HepG2 (cell line): Measurements from ENCODE around the gene BCAR3. TPM values are rescaled to one million over a fixed set of nuclear protein-coding genes. Genes with fewer than 3 reads are reported as not detected.

Source experiments
- ATAC-seq: fragments of 200-7000 bp; cut with Tn5 transposase; 3 replicates; pipeline ENCODE4 v1.9.1; 2020; ENCODE audit warnings: mild to moderate bottlenecking, moderate library complexity
- BruUV-seq: library from RNA; stranded (reverse); fragments of 400-500 nt; replicated peaks from 2 replicates; lab custom pipeline; 2021; lab: Mats Ljungman, UMichigan
- CTCF ChIA-PET: fragments of 300-600 bp; formaldehyde crosslinking; extraction: SDS; loops from one replicate; lab custom pipeline; 2021; ENCODE audit warnings: low total read pairs, inconsistent platforms, low intra/inter-chr PET ratio; lab: Yijun Ruan, JAX
- POLR2A ChIA-PET: fragments of 350-600 bp; sonication (Branson Sonifier 250); formaldehyde crosslinking; loops from one replicate; lab custom pipeline; 2020; ENCODE audit warnings: antibody characterized with exemption, inconsistent platforms; lab: Yijun Ruan, JAX
- DNase-seq: peaks from one replicate; pipeline ENCODE4 v3.0.0-alpha.2; 2015; ENCODE audit warnings: low spot score
- FAIRE-seq: peaks from 3 replicates; lab custom pipeline; 2011; peaks lifted over from hg19 to GRCh38; lab: Jason Lieb, UNC
- H2AFZ ChIP-seq: one replicate; pipeline ENCODE4 v1.6.1; 2011; ENCODE audit warnings: low read length, inconsistent platforms
- H3K27ac ChIP-seq: fragments of 300-600 bp; 3 replicates; pipeline ENCODE4 v1.8.0; 2011; ENCODE audit warnings: mixed run types, mild to moderate bottlenecking, mixed read lengths, low read length, inconsistent platforms; ENCODE audit not compliant: insufficient read depth; ENCODE audit errors: extremely low read length
- H3K27me3 ChIP-seq, 2 experiments: fragments of 200-600 bp in 1 of 2; 2 replicates in 1 of 2; 3 replicates in 1 of 2; pipeline versions ENCODE4 v1.6.0 to v1.8.0; 2011; ENCODE audit warnings: low read length in 2 of 2, mild to moderate bottlenecking in 2 of 2, moderate library complexity in 2 of 2, inconsistent platforms in 1 of 2; ENCODE audit not compliant: insufficient read depth in 2 of 2, control insufficient read depth in 1 of 2
- H3K36me3 ChIP-seq, 2 experiments: fragments of 200-600 bp in 1 of 2; replicated peaks in 1 of 2; 2 replicates in 1 of 2; 3 replicates in 1 of 2; pipeline versions ENCODE4 v1.5.1 to v1.8.0; 2011; ENCODE audit warnings: low read length in 2 of 2, inconsistent platforms in 1 of 2; ENCODE audit not compliant: insufficient read depth in 2 of 2, control insufficient read depth in 1 of 2
- H3K4me1 ChIP-seq: 2 replicates; pipeline ENCODE4 v1.5.1; 2012; ENCODE audit warnings: low read length, inconsistent platforms; ENCODE audit not compliant: insufficient read depth
- H3K4me2 ChIP-seq: 2 replicates; pipeline ENCODE4 v1.6.0; 2011; ENCODE audit warnings: low read depth, low read length, inconsistent platforms
- H3K4me3 ChIP-seq, 3 experiments: fragments of 200-600 bp in 1 of 3; sonication (generic), shearing (Covaris generic) in 1 of 3; replicated peaks in 1 of 3; 2 replicates each; pipeline ENCODE4 v1.5.1; 2011 to 2016; ENCODE audit warnings: low read length in 3 of 3, inconsistent platforms in 2 of 3, low read depth in 2 of 3, mild to moderate bottlenecking in 2 of 3, control low read depth in 1 of 3, mixed read lengths in 1 of 3; ENCODE audit not compliant: insufficient read depth in 1 of 3
- H3K79me2 ChIP-seq: one replicate; pipeline ENCODE4 v1.6.1; 2011; ENCODE audit warnings: low read length, inconsistent platforms; ENCODE audit not compliant: insufficient read depth
- H3K9ac ChIP-seq: 2 replicates; pipeline ENCODE4 v1.6.0; 2011; ENCODE audit warnings: mild to moderate bottlenecking, low read depth, low read length, inconsistent platforms; ENCODE audit not compliant: insufficient read depth
- H3K9me3 ChIP-seq: 2 replicates; pipeline ENCODE4 v1.5.1; 2012; ENCODE audit warnings: mild to moderate bottlenecking, low read length
- H4K20me1 ChIP-seq: 2 replicates; pipeline ENCODE4 v1.6.0; 2011; ENCODE audit warnings: inconsistent platforms, mild to moderate bottlenecking, low read length, moderate library complexity; ENCODE audit not compliant: insufficient read depth
- AGO2 ChIP-seq: fragments of 200-400 bp; formaldehyde crosslinking; optimal IDR thresholded peaks from 2 replicates; pipeline ENCODE3; 2017; ENCODE audit warnings: mild to moderate bottlenecking, low read depth, low read length, moderate library complexity
- CEBPG ChIP-seq: IDR thresholded peaks from 2 replicates; pipeline ENCODE4 v1.6.1; 2016
- ELF1 ChIP-seq: sonication (generic); formaldehyde crosslinking; IDR thresholded peaks from 2 replicates; pipeline ENCODE4 v1.4.0; 2020; ENCODE audit warnings: missing genetic modification reagents
- IRX3 ChIP-seq: sonication (generic); formaldehyde crosslinking; IDR thresholded peaks from 2 replicates; pipeline ENCODE4 v1.8.1; 2023; ENCODE audit warnings: mild to moderate bottlenecking, low read depth, missing genetic modification reagents, borderline replicate concordance
- JUN ChIP-seq: sonication (generic); formaldehyde crosslinking; IDR thresholded peaks from 2 replicates; pipeline ENCODE4 v1.4.0; 2020; ENCODE audit warnings: mild to moderate bottlenecking, missing genetic modification reagents
- POGK ChIP-seq: sonication (generic); formaldehyde crosslinking; conservative IDR thresholded peaks from 2 replicates; pipeline ENCODE4 v1.8.0; 2022; ENCODE audit warnings: mild to moderate bottlenecking, moderate library complexity, missing genetic modification reagents
- POLR2G ChIP-seq: fragments of 200-400 bp; formaldehyde crosslinking; IDR thresholded peaks from 2 replicates; pipeline ENCODE4 v1.6.1; 2018; ENCODE audit warnings: mild to moderate bottlenecking, low read depth, low read length, moderate library complexity
- SP140L ChIP-seq: sonication (generic); formaldehyde crosslinking; IDR thresholded peaks from 2 replicates; pipeline ENCODE4 v1.4.0; 2020; ENCODE audit warnings: missing genetic modification reagents, borderline replicate concordance
- TOE1 ChIP-seq: sonication (generic); formaldehyde crosslinking; IDR thresholded peaks from 2 replicates; pipeline ENCODE4 v1.4.0; 2020; ENCODE audit warnings: mild to moderate bottlenecking, missing genetic modification reagents
- ZIK1 ChIP-seq: sonication (generic); formaldehyde crosslinking; IDR thresholded peaks from 2 replicates; pipeline ENCODE4 v1.5.0; 2020; ENCODE audit warnings: mild to moderate bottlenecking, low read depth, missing genetic modification reagents, borderline replicate concordance
- ZNF678 ChIP-seq: sonication (generic); formaldehyde crosslinking; IDR thresholded peaks from 2 replicates; pipeline ENCODE4 v1.4.0; 2020; ENCODE audit warnings: mild to moderate bottlenecking, missing genetic modification reagents
- ZNF850 ChIP-seq: sonication (generic); formaldehyde crosslinking; conservative IDR thresholded peaks from 2 replicates; pipeline ENCODE4 v1.9.0; 2021; ENCODE audit warnings: mild to moderate bottlenecking, missing genetic modification reagents
- WGBS: methylation state at CpG from one replicate; pipeline ENCODE4 v1.1.6; 2017; ENCODE audit warnings: low lambda C conversion rate; 5-methylcytosine and 5-hydroxymethylcytosine counted together
- in situ Hi-C: cut with HindIII; loops from 2 replicates; pipeline ENCODE4 v1.10.0; 2017; ENCODE audit warnings: low pct_unique_long_range_greater_than_20kb; ENCODE audit not compliant: extremely low pct_ligation_motif_present
- intact Hi-C: fragments of 100-400 bp; cut with micrococcal nuclease; formaldehyde crosslinking; loops from one replicate; pipeline ENCODE4 v1.10.0; 2022; ENCODE audit not compliant: unreplicated experiment
- polyA plus RNA-seq, 8 experiments: library from polyadenylated mRNA; depleted of rRNA in 3 of 8; stranded (reverse) in 7 of 8; unstranded in 1 of 8; fragments of >200 nt; fragmentation: Illumina TruSeq in 4 of 8; extraction: Trizol in 4 of 8; gene quantifications; 2 replicates each; pipeline versions ENCODE4 v1.2.1 to v1.2.3, GENCODE V29; 2011 to 2016; ENCODE audit warnings: low read depth in 4 of 8, missing spikeins in 1 of 8, mixed read lengths in 1 of 8; ENCODE audit not compliant: insufficient read depth in 1 of 8
- total RNA-seq, 5 experiments: library from RNA; depleted of rRNA; stranded (reverse); fragments of >200 nt; fragmentation: Illumina TruSeq; extraction: Trizol; gene quantifications; 2 replicates each; pipeline ENCODE4 v1.2.3, GENCODE V29; 2016; ENCODE audit warnings: low read depth in 1 of 5

BCAR3 gene
- total and polyA plus RNA-seq, 2 of the 13 experiments (the other 11 are each of a cell fraction or from before 2014, with no cell fraction given), result 3.6 to 4.8 TPM

GRCh38 chr1:93603601-93604000 lies 78.0 kb downstream of the BCAR3 start:
- Histone ChIP-seq H3K9me3 (no peaks in the 10 kb centered on the region), H3K27me3 (no peaks in the 10 kb centered on the region), H3K4me1 (peaks cover 64% of the 10 kb centered on the region), H4K20me1 (0 out of 2 replicates have a peak, but pooled peaks cover 4% of the 10 kb centered on the region), H3K79me2 (peaks cover 6% of the 10 kb centered on the region), H3K36me3 (peaks cover 15 to 40% of the 10 kb centered on the region in 2 experiments), H3K9ac (no peak overlapping the region), H3K27ac (peak overlapping the region; percentile 2), H3K4me2 (no peak overlapping the region), H2AFZ (no peak overlapping the region), H3K4me3 (no peak overlapping the region)
- ATAC-seq (no peak), DNase-seq (no peak), FAIRE-seq (no peak)
- 99% methylated on average over 4 of the region's 4 CpGs for WGBS
- in situ Hi-C loops (no loop called here), intact Hi-C loops (no loop called here)
- CTCF ChIA-PET, result no interaction called here
- BruUV-seq, result no TSS peak
- POLR2A ChIA-PET, result interaction anchor here (0.9 kb wide), 1 partner anchor 14 kb away, joined by 4 read pairs; no protein-coding TSS in a partner anchor
- peak; percentile 22 for TF ChIP-seq AGO2
- TF ChIP-seq POGK (CRISPR knock-in tag), result no peak
- TF ChIP-seq ZIK1 (CRISPR knock-in tag), result no peak
- TF ChIP-seq ZNF850 (CRISPR knock-in tag), result no peak
- no peak for TF ChIP-seq TOE1
- no peak for TF ChIP-seq IRX3 (CRISPR knock-in tag)
- TF ChIP-seq ZNF678, result no peak
- TF ChIP-seq CEBPG (CRISPR knock-in tag), result no peak
- TF ChIP-seq POLR2G, result peak; percentile 44
- no peak for TF ChIP-seq SP140L (CRISPR knock-in tag)
- TF ChIP-seq ELF1 (CRISPR knock-in tag), result no peak
- TF ChIP-seq JUN (CRISPR knock-in tag), result no peak
- TF ChIP-seq, all 625 proteins: peak for 2
